ENCODE results near the gene HHIPL1. TPM values are rescaled to one million over a fixed set of nuclear protein-coding genes. Genes with fewer than 3 reads are reported as not detected.

HHIPL1 gene
- total and polyA plus RNA-seq, 2 donors (not counting 3 experiments of a cell fraction or from before 2014, with no cell fraction given): 1.3 to 2.1 TPM

DNA sequence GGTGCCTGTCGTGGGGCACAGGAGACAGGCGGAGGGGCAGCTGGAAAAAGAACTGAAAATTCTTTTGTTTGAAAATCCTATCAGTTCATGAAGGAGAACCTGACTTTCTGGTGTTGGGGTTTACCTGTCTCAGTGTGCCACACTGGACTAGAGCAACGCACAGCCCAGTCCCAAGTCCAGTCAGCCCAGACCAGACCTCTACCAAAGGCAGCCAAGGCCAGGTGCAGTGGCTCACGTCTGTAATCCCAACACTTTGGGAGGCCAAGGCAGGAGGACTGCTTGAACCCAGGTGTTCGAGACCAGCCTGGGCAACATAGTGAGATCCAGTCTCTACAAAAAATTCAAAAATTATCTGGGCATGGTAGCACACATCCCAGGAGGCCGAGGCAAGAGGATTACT, 45.5 kb upstream of the HHIPL1 start:
- Histone ChIP-seq H3K4me2 (ENCODE audit: insufficient read depth, low read length) (no peak overlapping the region), H3K27ac (ENCODE audit: insufficient read depth, low read depth, low read length) (no peak overlapping the region), H3K9me1 (replicated peaks; ENCODE audit: control insufficient read depth, extremely low read depth, insufficient read depth, low read length) (no peaks in the 10 kb centered on the region), H3K4me1 (ENCODE audit: control insufficient read depth, extremely low read depth, insufficient read depth, low read length) (peaks cover 37% of the 10 kb centered on the region), H3K9ac (replicated peaks; ENCODE audit: extremely low read depth, insufficient read depth, low read length) (no peak overlapping the region), H4K20me1 (replicated peaks; ENCODE audit: control insufficient read depth, extremely low read depth, insufficient read depth, low read length) (no peaks in the 10 kb centered on the region), H3K36me3 (ENCODE audit: control insufficient read depth in 2 of 2, extremely low read depth in 1 of 2, insufficient read depth in 2 of 2, low read length in 2 of 2) (no peaks in the 10 kb centered on the region), H3K9me3 (replicated peaks; ENCODE audit: control insufficient read depth, insufficient read depth, low read length) (no peaks in the 10 kb centered on the region), H3K27me3 (ENCODE audit: control insufficient read depth in 2 of 2, insufficient read depth in 2 of 2, low read length in 2 of 2) (peaks cover 0 to 5% of the 10 kb centered on the region in 2 experiments), H3K79me2 (ENCODE audit: control insufficient read depth, insufficient read depth, low read length) (no peaks in the 10 kb centered on the region), H3K4me3 (replicated peaks in 1 of 3; ENCODE audit: insufficient read depth in 1 of 3, low read depth in 1 of 3, low read length in 3 of 3) (no peak overlapping the region), H2AFZ (ENCODE audit: low read depth, low read length) (no peak overlapping the region)
- intact Hi-C loops (cut with micrococcal nuclease) (no loop called here), dilution Hi-C loops (cut with MboI; ENCODE audit: extremely low pct_ligation_motif_present, low sequenced_read_pairs) (no loop called here)
- DNase-seq (ENCODE audit: low read depth, low spot score): no peak
- no TSS peak for BruUV-seq (replicated peaks)
- no peak for FAIRE-seq
- TF ChIP-seq POLR2AphosphoS5 (IDR thresholded peaks at IDR 0.05; ENCODE audit: insufficient read depth, low read depth, low read length) (no peak), MYC (IDR thresholded peaks at IDR 0.05; ENCODE audit: low read depth, low read length) (no peak), JUN (IDR thresholded peaks at IDR 0.05; ENCODE audit: borderline replicate concordance, insufficient read depth, insufficient read length, low read depth) (no peak), POLR2A (IDR thresholded peaks at IDR 0.05; ENCODE audit: low read depth, low read length) (no peak), CTCF (IDR thresholded peaks at IDR 0.05; ENCODE audit: extremely low read depth in 1 of 2, insufficient read depth in 1 of 2, low read depth in 1 of 2, low read length in 2 of 2) (no peak), GATA2 (IDR thresholded peaks at IDR 0.05; ENCODE audit: insufficient read depth, insufficient read length, low read depth, low read length) (no peak), EZH2 (IDR thresholded peaks at IDR 0.05; ENCODE audit: borderline replicate concordance, low read depth, low read length, severe bottlenecking) (no peak), FOS (IDR thresholded peaks at IDR 0.05; ENCODE audit: borderline replicate concordance, insufficient read depth, low read length) (no peak)
- TF ChIP-seq, protein P1, sequence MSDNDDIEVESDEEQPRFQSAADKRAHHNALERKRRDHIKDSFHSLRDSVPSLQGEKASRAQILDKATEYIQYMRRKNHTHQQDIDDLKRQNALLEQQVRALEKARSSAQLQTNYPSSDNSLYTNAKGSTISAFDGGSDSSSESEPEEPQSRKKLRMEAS (IDR thresholded peaks at IDR 0.05; ENCODE audit: insufficient read depth, insufficient read length): no peak
- ChIA-PET POLR2A (no interaction called here), CTCF (interaction anchor here (0.9 to 8.0 kb wide), 5 partner anchors 9 to 29 kb away, joined by 3 to 61 read pairs (median 4); no protein-coding TSS in a partner anchor)

Data from endothelial cell of umbilical vein (primary cell).